Stimulated activated CD4-positive, alpha-beta T cell treated with anti-CD3 and anti-CD28 coated beads, TNF-alpha, amount 100 ng/mL, for 4 hours (primary cell): ENCODE data around the gene CAPN13.

ENCODE experiments used
- DNase-seq, 3 experiments: peaks; one replicate each; pipeline ENCODE4 v3.0.0-alpha.2; 2020; ENCODE audit warnings: low read depth in 3 of 3

Gene CAPN13

GRCh38 chr2:30807249-30807648, at the start of gene CAPN13:
Gene CAPN13, minus strand, starts transcription at chr2:30807446. Its CDS starts 20,121 bp downstream, at chr2:30787325.
- DNase-seq, result no peak

- DNase-seq, result no peak
Observed at GRCh38 chr2:30847841-30848240, 40.6 kb upstream of the CAPN13 start.

GRCh38 chr2:30847329-30847728, 40.1 kb upstream of the CAPN13 start:
- no peak for DNase-seq

- DNase-seq, result no peak
Observed at GRCh38 chr2:30828586-30828985, 21.3 kb upstream of the CAPN13 start.

GRCh38 chr2:30826916-30827315, 19.7 kb upstream of the CAPN13 start:
- no peak for DNase-seq

GRCh38 chr2:30826481-30826880, 19.2 kb upstream of the CAPN13 start:
- DNase-seq, result no peak

- DNase-seq, result no peak
Observed at GRCh38 chr2:30823452-30823851, 16.2 kb upstream of the CAPN13 start.

- DNase-seq, result no peak
Observed at GRCh38 chr2:30821960-30822359, 14.7 kb upstream of the CAPN13 start.

- no peak for DNase-seq
Observed at GRCh38 chr2:30820381-30821055, 13.3 kb upstream of the CAPN13 start.

GRCh38 chr2:30809938-30810337, 2.7 kb upstream of the CAPN13 start:
- DNase-seq, result no peak

- DNase-seq, result no peak
Observed at GRCh38 chr2:30808695-30809094, 1.4 kb upstream of the CAPN13 start.

GRCh38 chr2:30803281-30803680, 4.0 kb downstream of the CAPN13 start:
- DNase-seq, result no peak

- DNase-seq, result no peak
Observed at GRCh38 chr2:30802611-30803010, 4.6 kb downstream of the CAPN13 start.

GRCh38 chr2:30801821-30802455, 5.3 kb downstream of the CAPN13 start:
- DNase-seq, result no peak

GRCh38 chr2:30800159-30800558, 7.1 kb downstream of the CAPN13 start:
- no peak for DNase-seq

- DNase-seq, result no peak
Observed at GRCh38 chr2:30799366-30799765, 7.9 kb downstream of the CAPN13 start.

- no peak for DNase-seq
Observed at GRCh38 chr2:30798536-30798991, 8.7 kb downstream of the CAPN13 start.

- no peak for DNase-seq
Observed at GRCh38 chr2:30797381-30798015, 9.7 kb downstream of the CAPN13 start.

GRCh38 chr2:30796699-30797098, 10.5 kb downstream of the CAPN13 start:
- DNase-seq, result no peak

GRCh38 chr2:30792521-30792920, 14.7 kb downstream of the CAPN13 start:
- no peak for DNase-seq

GRCh38 chr2:30790879-30791278, 16.4 kb downstream of the CAPN13 start:
- DNase-seq, result no peak

GRCh38 chr2:30789670-30790210, 17.5 kb downstream of the CAPN13 start:
- DNase-seq, result no peak
